Omental fat pad (tissue), 4 donors: ENCODE results near the gene INPP5A. TPM values are rescaled to one million over a fixed set of nuclear protein-coding genes. Genes with fewer than 3 reads are reported as not detected.
"Not testable (repeated sequence)": the region's sequence is repeated elsewhere in the genome, so short reads cannot be mapped to it uniquely, and the experiment has no call there.

Experiments used
- ATAC-seq: fragments of 150-250 bp; one replicate; pipeline ENCODE4 v1.9.1; 2016; ENCODE audit warnings: mild to moderate bottlenecking, moderate library complexity; ENCODE audit not compliant: low FRiP score
- DNase-seq: peaks from one replicate; pipeline ENCODE4 v3.0.0-alpha.2; 2019; ENCODE audit warnings: low spot score
- total RNA-seq, 4 donors: library from RNA; depleted of rRNA; stranded (reverse); fragments of >200 nt; gene quantifications; one replicate each; pipeline ENCODE4 v1.1.0, GENCODE V29; 2016
- TF ChIP-seq, protein P1 (sequence below), 3 donors: fragments of 450-650 bp; IDR thresholded peaks; one replicate each; pipeline ENCODE4 v1.5.1; 2016 to 2017; ENCODE audit warnings: antibody characterized with exemption in 3 of 3, mild to moderate bottlenecking in 3 of 3, moderate library complexity in 2 of 3

INPP5A gene, protein sequence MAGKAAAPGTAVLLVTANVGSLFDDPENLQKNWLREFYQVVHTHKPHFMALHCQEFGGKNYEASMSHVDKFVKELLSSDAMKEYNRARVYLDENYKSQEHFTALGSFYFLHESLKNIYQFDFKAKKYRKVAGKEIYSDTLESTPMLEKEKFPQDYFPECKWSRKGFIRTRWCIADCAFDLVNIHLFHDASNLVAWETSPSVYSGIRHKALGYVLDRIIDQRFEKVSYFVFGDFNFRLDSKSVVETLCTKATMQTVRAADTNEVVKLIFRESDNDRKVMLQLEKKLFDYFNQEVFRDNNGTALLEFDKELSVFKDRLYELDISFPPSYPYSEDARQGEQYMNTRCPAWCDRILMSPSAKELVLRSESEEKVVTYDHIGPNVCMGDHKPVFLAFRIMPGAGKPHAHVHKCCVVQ
- total RNA-seq = 10 to 100 TPM; 34.1 to 49.3 (median 43.3) TPM

DNA sequence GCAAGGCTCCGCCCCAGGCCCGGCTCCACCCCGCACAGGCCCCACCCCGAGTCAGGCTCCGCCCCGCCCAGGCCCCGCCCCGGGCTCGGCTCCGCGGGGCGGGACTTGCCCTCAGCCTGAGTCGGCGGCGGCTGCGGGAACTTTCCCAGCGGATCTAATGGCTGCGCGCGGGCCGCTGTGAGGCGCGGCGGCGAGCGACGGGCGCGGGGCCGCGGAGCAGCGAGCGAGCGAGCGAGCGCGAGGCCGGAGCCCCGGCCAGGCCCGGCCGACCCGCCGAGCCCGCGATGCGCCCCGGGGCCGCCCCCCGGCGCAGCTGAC, at the start of gene INPP5A:
INPP5A (plus strand) TSS at position 104 of the 318 bp plus-strand sequence. CDS start 310 bp downstream, outside the sequence.
- DNase-seq = no peak
- ATAC-seq = no peak
- TF ChIP-seq, protein P1, sequence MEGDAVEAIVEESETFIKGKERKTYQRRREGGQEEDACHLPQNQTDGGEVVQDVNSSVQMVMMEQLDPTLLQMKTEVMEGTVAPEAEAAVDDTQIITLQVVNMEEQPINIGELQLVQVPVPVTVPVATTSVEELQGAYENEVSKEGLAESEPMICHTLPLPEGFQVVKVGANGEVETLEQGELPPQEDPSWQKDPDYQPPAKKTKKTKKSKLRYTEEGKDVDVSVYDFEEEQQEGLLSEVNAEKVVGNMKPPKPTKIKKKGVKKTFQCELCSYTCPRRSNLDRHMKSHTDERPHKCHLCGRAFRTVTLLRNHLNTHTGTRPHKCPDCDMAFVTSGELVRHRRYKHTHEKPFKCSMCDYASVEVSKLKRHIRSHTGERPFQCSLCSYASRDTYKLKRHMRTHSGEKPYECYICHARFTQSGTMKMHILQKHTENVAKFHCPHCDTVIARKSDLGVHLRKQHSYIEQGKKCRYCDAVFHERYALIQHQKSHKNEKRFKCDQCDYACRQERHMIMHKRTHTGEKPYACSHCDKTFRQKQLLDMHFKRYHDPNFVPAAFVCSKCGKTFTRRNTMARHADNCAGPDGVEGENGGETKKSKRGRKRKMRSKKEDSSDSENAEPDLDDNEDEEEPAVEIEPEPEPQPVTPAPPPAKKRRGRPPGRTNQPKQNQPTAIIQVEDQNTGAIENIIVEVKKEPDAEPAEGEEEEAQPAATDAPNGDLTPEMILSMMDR (IDR thresholded peaks at IDR 0.05) = no peak

DNA sequence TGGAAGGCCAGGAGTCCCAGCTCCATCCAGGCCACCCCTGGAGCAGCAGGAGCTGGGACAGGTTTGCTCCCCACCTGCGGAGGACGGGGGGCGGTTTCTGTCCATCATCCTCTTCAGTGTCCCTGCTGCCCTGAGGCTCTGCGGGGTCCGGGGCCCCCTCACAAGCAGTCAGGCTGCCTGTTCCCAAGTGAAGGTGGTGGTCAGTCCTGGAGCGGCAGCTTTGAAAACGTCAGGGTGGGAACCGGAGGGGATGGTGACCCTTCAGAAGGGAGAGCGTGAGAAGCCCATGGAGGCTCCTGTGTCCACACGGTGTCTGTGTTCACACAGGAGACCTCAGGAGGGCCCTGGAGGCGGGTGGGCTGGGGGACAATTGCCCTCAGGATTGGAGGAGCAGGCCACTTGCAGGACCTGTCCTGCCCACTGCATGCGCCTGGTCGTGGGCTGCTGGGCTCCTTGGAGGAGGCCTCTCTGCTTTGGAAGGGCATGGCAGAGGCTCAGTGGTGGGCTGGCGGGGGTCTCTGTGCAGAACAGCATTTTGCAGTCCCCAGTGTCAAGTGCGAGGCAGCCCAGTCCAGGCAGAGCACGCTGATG, 49.3 kb upstream of the INPP5A start:
- TF ChIP-seq, protein P1 (IDR thresholded peaks at IDR 0.05) = no peak
- ATAC-seq = no peak
- no peak for DNase-seq

DNA sequence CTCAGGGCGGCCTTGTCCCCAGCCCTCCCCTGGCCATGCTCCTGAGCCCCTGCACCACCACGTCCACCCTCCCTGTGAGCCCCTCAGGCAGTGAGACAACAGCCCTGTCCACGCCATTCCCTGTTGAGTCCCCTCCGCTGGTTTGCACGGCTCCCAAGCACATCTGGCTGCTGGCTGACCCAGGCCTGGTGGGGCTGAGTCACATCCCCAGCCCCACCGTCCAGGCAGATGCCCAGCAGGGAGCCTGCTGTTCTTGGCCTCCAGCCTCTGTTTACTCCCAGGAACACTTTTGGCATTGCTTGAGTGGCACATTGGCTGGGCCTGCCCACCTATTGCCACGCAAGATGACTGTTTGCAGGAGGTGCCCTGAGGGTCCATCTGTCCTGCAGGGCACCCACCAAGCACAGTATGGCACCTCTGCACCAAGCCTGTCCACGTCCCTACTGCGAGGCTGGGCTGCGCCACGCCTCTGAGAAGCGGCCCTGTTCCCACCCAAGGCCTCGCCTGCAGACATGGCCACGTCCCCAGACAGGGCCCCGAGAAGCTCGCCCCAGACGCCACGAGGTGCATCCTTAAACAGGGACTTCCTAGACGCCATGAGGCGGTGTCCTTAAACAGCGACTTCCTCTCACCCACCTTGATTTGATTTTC, 48.4 kb upstream of the INPP5A start:
- TF ChIP-seq, protein P1 (IDR thresholded peaks at IDR 0.05) = no peak
- ATAC-seq (no peak), DNase-seq (no peak)

DNA sequence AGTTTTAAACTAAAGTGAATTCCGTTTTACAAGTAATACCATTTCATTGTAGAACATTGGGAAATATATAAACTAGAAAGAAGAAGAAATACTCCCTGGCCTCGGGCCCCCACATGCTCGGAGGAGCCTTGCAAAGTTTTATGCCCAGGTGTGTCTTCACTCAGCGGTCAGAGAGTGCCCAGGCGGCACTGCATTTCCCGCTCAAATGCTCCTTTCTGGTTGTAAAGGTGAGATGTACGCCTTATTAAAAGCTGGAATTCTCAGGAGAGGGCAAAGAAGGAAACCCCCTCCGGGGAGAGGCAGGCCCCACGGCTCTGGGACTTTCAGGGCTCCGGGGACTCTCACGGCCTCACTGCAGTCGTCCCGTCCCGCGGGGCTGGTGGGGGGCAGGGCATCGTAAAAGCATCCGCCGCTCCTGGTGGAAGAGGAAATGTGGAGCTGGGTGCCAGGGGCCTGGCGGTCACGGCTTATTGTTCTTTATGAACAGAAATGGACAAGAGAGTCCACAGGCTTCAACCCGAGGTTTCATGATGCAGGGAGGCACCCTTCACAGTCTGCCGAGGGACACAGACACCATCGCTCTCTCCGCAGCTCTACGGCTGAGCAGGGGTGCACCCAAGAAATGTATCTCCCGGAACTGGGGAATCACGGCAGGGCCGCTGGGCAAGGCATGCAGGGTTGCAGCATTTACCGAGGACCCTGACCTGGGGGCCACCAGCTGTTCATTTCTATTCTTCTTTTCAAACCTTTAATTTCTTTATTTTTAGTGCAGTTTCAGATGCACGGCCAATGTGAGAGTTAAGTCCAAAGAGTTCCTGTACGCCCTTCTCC, 47.7 kb upstream of the INPP5A start:
- DNase-seq (no peak), ATAC-seq (no peak)
- TF ChIP-seq, protein P1 (IDR thresholded peaks at IDR 0.05) = no peak

DNA sequence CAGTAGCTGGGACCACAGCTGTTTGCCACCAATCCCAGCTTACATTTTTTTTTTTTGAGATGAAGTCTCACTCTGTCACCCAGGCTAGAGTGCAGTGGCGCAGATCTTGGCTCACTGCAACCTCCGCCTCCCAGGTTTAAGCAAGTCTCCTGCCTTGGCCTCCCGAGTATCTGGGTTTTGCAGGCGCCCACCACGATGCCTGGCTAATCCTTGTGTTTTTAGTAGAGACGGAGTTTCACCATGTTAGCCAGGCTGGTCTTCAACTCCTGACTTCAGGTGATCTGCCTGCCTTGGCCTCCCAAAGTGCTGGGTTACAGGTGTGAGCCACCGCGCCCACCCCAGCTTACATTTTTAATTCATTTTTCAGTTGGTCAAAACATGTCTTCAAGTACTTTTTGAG, 46.1 kb upstream of the INPP5A start:
- DNase-seq, ATAC-seq: not testable (repeated sequence)

DNA sequence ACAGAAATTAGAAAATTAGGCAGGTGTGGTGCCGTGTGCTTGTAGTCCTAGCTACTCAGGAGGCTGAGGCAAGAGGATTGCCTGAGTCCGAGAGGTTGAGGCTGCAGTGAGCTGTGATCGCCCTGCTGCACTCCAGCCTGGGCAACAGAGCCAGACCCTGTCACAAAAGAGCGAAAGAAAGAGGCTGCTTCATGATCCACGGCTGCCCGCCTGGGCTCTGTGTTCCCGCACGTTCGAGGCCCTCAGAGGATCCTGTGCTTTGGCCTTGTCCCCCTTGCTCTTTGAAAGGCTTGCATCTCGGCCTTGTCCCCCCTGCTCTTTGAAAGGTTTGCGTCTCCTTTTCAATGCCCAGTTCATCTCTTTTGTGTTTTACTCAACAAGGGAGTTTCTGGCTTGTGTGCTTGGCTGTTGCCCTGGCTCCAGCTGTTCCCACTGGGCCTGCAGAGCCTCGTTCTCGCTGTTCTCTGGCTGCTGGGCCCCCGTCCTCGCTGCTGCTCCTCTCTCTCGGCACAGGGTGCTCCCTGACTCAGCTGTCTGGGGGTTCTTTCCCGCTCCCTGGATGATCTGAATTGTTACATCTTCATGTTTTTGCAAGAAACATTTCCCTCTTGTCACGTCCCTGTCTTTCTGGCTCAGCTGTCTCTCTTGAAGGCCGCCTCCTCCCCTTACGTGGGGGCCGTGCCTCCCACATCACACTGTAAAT, 45.1 kb upstream of the INPP5A start:
- peak; percentile 48 for ATAC-seq
- no peak for DNase-seq
- TF ChIP-seq, protein P1 (IDR thresholded peaks at IDR 0.05) = no peak
